RWPE2 (cell line): Measurements from ENCODE around the gene TCL1A.

Experiments used
- ATAC-seq: fragments of 200-7000 bp; cut with Tn5 transposase; 3 replicates; pipeline ENCODE4 v1.9.1; 2021; ENCODE audit warnings: low read depth
- DNase-seq: peaks from one replicate; pipeline ENCODE4 v3.0.0-alpha.2; 2020; ENCODE audit warnings: low spot score
- H3K27ac ChIP-seq: fragments of 450-650 bp; 2 replicates; pipeline ENCODE4 v1.5.1; 2017; ENCODE audit warnings: mild to moderate bottlenecking; ENCODE audit not compliant: poor library complexity, severe bottlenecking
- H3K27me3 ChIP-seq: fragments of 250-450 bp; sonication (Bioruptor Pico); 2 replicates; pipeline ENCODE4 v1.5.1; 2021; ENCODE audit warnings: mild to moderate bottlenecking, moderate library complexity; ENCODE audit not compliant: insufficient read depth, poor library complexity, severe bottlenecking
- H3K36me3 ChIP-seq: fragments of 250-450 bp; sonication (Bioruptor Pico); 2 replicates; pipeline ENCODE4 v1.5.1; 2020; ENCODE audit warnings: low read depth, mild to moderate bottlenecking, moderate library complexity
- H3K4me1 ChIP-seq: fragments of 250-450 bp; sonication (Bioruptor Pico); 2 replicates; pipeline ENCODE4 v1.5.1; 2021; ENCODE audit warnings: mild to moderate bottlenecking, moderate library complexity; ENCODE audit not compliant: insufficient read depth, poor library complexity, severe bottlenecking
- H3K4me3 ChIP-seq: fragments of 250-450 bp; sonication (Bioruptor Pico); 2 replicates; pipeline ENCODE4 v1.5.1; 2021; ENCODE audit warnings: mild to moderate bottlenecking, moderate library complexity; ENCODE audit not compliant: severe bottlenecking
- H3K9me3 ChIP-seq: fragments of 250-450 bp; sonication (Bioruptor Pico); 2 replicates; pipeline ENCODE4 v1.5.1; 2021; ENCODE audit warnings: mild to moderate bottlenecking, moderate library complexity; ENCODE audit not compliant: severe bottlenecking
- TF ChIP-seq, protein P1 (sequence below): fragments of 450-650 bp; IDR thresholded peaks from one replicate; pipeline ENCODE4 v1.5.1; 2017; ENCODE audit warnings: mild to moderate bottlenecking, moderate library complexity; ENCODE audit not compliant: poor library complexity, severe bottlenecking

TCL1A gene

GRCh38 chr14:95758331-95758730 is 44.4 kb upstream of the TCL1A start:
- no peak for ATAC-seq
- no peak overlapping the region for H3K4me3 ChIP-seq
- peaks cover 15% of the 10 kb centered on the region for H3K27me3 ChIP-seq

GRCh38 chr14:95756751-95757150 is 42.8 kb upstream of the TCL1A start:
- peaks cover 28% of the 10 kb centered on the region for H3K27me3 ChIP-seq
- H3K36me3 ChIP-seq, result no peaks in the 10 kb centered on the region
- DNase-seq (no peak), ATAC-seq (no peak)
- TF ChIP-seq, protein P1, sequence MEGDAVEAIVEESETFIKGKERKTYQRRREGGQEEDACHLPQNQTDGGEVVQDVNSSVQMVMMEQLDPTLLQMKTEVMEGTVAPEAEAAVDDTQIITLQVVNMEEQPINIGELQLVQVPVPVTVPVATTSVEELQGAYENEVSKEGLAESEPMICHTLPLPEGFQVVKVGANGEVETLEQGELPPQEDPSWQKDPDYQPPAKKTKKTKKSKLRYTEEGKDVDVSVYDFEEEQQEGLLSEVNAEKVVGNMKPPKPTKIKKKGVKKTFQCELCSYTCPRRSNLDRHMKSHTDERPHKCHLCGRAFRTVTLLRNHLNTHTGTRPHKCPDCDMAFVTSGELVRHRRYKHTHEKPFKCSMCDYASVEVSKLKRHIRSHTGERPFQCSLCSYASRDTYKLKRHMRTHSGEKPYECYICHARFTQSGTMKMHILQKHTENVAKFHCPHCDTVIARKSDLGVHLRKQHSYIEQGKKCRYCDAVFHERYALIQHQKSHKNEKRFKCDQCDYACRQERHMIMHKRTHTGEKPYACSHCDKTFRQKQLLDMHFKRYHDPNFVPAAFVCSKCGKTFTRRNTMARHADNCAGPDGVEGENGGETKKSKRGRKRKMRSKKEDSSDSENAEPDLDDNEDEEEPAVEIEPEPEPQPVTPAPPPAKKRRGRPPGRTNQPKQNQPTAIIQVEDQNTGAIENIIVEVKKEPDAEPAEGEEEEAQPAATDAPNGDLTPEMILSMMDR, result no peak
- H3K9me3 ChIP-seq, result no peaks in the 10 kb centered on the region
- no peak overlapping the region for H3K27ac ChIP-seq
- H3K4me3 ChIP-seq, result no peak overlapping the region
- no peaks in the 10 kb centered on the region for H3K4me1 ChIP-seq

More at GRCh38 chr14:95758331-95758730, 44.4 kb upstream of the TCL1A start:
- H3K9me3 ChIP-seq, result no peaks in the 10 kb centered on the region
- no peak for DNase-seq
- H3K4me1 ChIP-seq, result no peaks in the 10 kb centered on the region
- TF ChIP-seq, protein P1, result no peak
- H3K36me3 ChIP-seq, result no peaks in the 10 kb centered on the region
- H3K27ac ChIP-seq, result no peak overlapping the region

- Histone ChIP-seq H3K9me3 (no peaks in the 10 kb centered on the region), H3K36me3 (no peaks in the 10 kb centered on the region), H3K27ac (no peak overlapping the region), H3K4me1 (no peaks in the 10 kb centered on the region), H3K4me3 (no peak overlapping the region), H3K27me3 (peaks cover 31% of the 10 kb centered on the region)
- no peak for DNase-seq
- no peak for ATAC-seq
- TF ChIP-seq, protein P1, result no peak
Observed at GRCh38 chr14:95756127-95756526, 42.2 kb upstream of the TCL1A start.

GRCh38 chr14:95741781-95742180 is 27.9 kb upstream of the TCL1A start:
- H3K4me1 ChIP-seq, result peaks cover 11% of the 10 kb centered on the region
- H3K27me3 ChIP-seq, result peaks cover 7% of the 10 kb centered on the region
- DNase-seq, result no peak
- H3K9me3 ChIP-seq, result no peaks in the 10 kb centered on the region
- H3K4me3 ChIP-seq, result no peak overlapping the region
- no peak overlapping the region for H3K27ac ChIP-seq
- ATAC-seq, result no peak
- TF ChIP-seq, protein P1, result no peak
- no peaks in the 10 kb centered on the region for H3K36me3 ChIP-seq

DNA sequence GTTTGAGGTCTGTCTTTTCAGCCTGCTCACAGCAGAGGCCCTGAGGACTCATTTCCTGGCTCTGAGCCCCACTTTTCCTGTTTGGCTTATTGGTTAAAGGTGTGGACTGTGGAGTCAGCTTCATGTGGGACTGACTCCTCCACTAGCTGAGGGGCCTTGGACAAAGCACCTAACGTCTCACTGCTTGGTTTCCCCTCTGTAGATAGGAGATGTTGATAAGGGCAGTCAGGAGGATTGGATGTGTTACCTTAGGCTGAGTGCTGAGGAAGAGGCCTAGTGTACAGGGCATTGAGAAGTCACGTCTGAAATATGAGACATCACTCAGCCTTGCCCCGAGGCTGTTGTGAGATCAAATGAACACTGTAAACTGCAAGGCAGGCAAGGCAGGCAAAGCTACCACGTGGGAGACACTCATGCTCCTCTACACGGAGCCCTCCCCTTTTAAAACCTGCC is 27.1 kb upstream of the TCL1A start:
- Histone ChIP-seq H3K27ac (peak overlapping the region; percentile 21), H3K36me3 (no peaks in the 10 kb centered on the region), H3K27me3 (peaks cover 3% of the 10 kb centered on the region), H3K9me3 (no peaks in the 10 kb centered on the region), H3K4me3 (no peak overlapping the region), H3K4me1 (peaks cover 11% of the 10 kb centered on the region)
- peak; percentile 82 for DNase-seq
- TF ChIP-seq, protein P1, result no peak
- peak; percentile 98 for ATAC-seq
